AG04449 (cell line): ENCODE measurements around the gene ODAPH.

Experiments
- CTCF ChIA-PET: fragments of 350-600 bp; formaldehyde crosslinking; extraction: SDS; loops from one replicate; lab custom pipeline; 2021; ENCODE audit warnings: antibody characterized with exemption; lab: Yijun Ruan, JAX
- POLR2A ChIA-PET: fragments of 400-600, 350-600 bp; formaldehyde crosslinking; extraction: SDS; loops from one replicate; lab custom pipeline; 2020; ENCODE audit warnings: antibody characterized with exemption, inconsistent platforms; lab: Yijun Ruan, JAX
- DNase-seq: peaks from one replicate; pipeline ENCODE4 v3.0.0-alpha.2; 2010; ENCODE audit warnings: low read depth, low spot score
- H3K4me3 ChIP-seq: 2 replicates; pipeline ENCODE4 v1.5.1; 2011; ENCODE audit warnings: low read depth, mild to moderate bottlenecking, control low read depth, low read length
- TF ChIP-seq, protein P1 (sequence below): IDR thresholded peaks from one replicate; pipeline ENCODE4 v1.5.1; 2011; ENCODE audit warnings: mild to moderate bottlenecking, moderate library complexity, low read length, control low read depth, inconsistent platforms; ENCODE audit not compliant: insufficient read depth; ENCODE audit errors: missing control alignments

The ODAPH gene

DNA sequence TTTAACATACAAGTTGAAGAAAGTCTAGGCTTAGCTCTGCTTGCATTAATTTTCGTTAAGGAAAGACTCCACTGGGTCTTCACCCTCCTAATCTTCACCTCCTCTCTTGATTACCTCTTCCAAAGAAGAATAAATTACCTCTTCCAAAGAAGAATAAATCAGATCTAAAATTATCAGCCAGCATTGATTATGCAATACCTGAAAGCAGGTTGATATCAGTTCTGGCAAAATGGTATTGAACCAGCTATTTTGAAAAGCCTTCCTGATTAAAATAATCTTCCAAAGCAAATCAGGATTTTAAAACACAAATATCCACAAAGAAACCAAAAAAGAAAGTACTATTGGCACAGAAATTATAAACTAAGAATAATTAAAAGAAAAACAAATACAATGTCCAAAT lies 37.5 kb downstream of the ODAPH start:
- ChIA-PET POLR2A (no interaction called here), CTCF (no interaction called here)
- no peak for DNase-seq
- TF ChIP-seq, protein P1, sequence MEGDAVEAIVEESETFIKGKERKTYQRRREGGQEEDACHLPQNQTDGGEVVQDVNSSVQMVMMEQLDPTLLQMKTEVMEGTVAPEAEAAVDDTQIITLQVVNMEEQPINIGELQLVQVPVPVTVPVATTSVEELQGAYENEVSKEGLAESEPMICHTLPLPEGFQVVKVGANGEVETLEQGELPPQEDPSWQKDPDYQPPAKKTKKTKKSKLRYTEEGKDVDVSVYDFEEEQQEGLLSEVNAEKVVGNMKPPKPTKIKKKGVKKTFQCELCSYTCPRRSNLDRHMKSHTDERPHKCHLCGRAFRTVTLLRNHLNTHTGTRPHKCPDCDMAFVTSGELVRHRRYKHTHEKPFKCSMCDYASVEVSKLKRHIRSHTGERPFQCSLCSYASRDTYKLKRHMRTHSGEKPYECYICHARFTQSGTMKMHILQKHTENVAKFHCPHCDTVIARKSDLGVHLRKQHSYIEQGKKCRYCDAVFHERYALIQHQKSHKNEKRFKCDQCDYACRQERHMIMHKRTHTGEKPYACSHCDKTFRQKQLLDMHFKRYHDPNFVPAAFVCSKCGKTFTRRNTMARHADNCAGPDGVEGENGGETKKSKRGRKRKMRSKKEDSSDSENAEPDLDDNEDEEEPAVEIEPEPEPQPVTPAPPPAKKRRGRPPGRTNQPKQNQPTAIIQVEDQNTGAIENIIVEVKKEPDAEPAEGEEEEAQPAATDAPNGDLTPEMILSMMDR: no peak
- H3K4me3 ChIP-seq: no peak overlapping the region

DNA sequence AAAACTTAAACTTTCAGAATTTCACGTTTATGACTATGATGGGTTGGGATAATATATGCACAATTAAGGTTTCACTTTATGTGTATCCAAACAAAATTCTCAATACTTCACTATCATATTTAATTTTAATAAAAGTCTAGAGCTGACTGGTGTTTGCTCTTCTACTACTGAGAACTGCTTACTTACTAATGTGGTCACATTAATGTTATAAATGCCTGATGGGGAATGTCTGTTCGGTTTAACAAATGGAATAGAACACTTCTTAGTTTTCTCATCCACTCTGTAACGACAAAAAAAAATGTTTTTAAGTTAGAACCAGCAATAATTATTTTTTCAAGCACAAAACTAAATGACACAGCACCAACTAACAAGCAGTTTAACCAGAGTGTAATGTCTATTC lies 40.2 kb downstream of the ODAPH start:
- TF ChIP-seq, protein P1: no peak
- DNase-seq: no peak
- H3K4me3 ChIP-seq: no peak overlapping the region
- POLR2A ChIA-PET: no interaction called here
- CTCF ChIA-PET: no interaction called here

DNA sequence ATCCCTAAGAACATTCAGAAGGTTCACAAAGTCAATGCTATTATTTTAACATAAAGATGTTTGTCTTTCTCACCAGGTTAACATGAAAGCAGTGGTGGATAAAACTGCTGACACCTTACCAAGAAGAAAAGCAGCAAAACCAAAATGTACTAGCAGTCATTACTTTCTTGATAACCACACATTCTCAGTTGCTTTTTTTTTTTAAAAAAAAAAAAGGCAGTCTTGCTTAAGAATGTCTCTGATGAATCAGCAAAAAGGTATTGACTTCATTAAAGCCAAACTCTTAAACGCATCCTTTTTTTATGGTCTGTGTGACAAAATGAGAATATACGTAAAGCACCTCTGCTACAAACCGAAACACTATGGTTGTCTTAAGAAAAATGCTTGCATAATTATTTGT lies 42.5 kb downstream of the ODAPH start:
- TF ChIP-seq, protein P1: no peak
- DNase-seq: no peak

DNA sequence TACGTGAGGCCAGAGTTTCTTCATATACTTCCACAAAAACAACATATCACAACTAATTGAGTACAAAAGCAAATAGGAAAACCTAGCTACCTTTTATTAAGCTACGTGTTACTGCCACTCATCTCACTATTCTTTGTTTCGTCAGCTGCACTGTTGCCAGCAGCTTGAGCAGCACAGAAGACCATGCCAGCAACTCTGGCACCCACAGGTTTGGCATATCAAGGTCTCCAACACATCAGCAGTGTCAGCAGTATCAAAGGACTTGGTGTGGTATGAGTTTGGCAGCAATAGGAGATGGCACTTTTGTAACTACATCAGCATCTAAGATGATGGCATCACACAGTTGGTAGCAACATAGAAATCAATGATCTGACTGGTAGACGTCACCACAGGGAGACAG lies 43.8 kb downstream of the ODAPH start:
- DNase-seq: no peak
- ChIA-PET POLR2A (no interaction called here), CTCF (no interaction called here)
- no peak overlapping the region for H3K4me3 ChIP-seq
- TF ChIP-seq, protein P1: no peak

More for the DNA sequence above, 42.5 kb downstream of the ODAPH start:
- ChIA-PET POLR2A (no interaction called here), CTCF (no interaction called here)
- no peak overlapping the region for H3K4me3 ChIP-seq

DNA sequence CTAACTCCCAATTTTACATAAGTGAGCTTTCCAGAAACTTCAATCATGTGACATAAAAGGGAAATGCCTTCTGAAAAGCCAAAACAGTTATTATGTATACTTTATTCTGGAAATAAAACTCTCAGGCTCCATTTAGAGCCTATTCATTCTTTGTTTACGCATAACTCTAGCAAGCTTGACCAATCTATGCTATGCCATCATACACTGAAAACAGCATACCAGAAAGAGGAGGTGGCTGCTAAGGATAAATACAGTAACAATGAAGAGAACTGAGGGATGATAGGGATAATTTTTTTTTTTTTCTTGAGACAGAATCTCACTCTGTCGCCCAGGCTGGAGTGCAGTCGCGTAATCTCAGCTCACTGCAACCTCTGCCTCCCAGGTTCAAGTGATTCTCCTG lies 50.1 kb downstream of the ODAPH start:
- TF ChIP-seq, protein P1: no peak
- DNase-seq: no peak
- H3K4me3 ChIP-seq: no peak overlapping the region
- ChIA-PET POLR2A (no interaction called here), CTCF (no interaction called here)

DNA sequence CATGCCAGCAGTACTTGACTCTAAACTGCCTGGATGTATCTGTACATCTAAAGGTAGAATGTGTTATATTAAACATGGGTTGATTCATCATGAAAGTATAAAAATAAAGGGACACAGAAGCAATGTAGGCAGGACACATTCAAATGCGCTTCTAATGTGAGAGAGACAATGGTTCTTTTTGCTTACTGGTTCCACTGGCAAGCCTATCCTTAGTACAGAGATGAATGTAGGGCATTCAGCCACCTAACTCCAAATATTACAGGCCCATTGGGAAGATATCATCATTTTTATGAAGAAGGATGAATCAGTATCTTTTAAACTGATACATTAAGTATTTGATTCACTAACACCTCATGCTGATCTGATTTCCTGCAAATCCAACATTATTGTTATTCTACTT lies 56.4 kb downstream of the ODAPH start:
- TF ChIP-seq, protein P1: no peak
- DNase-seq: no peak
- no peak overlapping the region for H3K4me3 ChIP-seq
- ChIA-PET CTCF (no interaction called here), POLR2A (no interaction called here)
